Measurements from ENCODE around the gene PEX1.
"Not testable (repeated sequence)": the region's sequence is repeated elsewhere in the genome, so short reads cannot be mapped to it uniquely, and the experiment has no call there.

The PEX1 gene

DNA sequence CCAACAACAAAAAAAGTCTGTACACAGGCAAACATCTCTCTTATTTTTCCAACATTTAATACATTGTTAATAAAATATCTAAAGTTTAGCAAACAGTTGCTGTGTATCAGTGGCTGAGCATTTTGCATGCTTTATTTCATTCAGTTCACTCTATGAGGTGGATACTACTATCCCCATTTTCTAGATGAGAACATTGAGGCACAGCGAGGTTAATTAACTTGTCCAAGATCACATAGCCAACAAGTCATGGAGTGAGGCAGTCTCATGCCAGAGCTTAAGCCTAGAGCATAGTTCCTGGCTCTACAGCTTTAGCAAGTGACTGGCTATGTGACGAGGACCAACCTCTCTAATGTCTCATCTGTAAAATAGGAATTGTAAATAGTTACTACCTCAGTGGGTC lies 76.7 kb downstream of the PEX1 start:
- no peak overlapping the region for H3K4me3 ChIP-seq (ENCODE audit: low read length)
- DNase-seq (ENCODE audit: low read depth), result no peak
- TF ChIP-seq, protein P1, sequence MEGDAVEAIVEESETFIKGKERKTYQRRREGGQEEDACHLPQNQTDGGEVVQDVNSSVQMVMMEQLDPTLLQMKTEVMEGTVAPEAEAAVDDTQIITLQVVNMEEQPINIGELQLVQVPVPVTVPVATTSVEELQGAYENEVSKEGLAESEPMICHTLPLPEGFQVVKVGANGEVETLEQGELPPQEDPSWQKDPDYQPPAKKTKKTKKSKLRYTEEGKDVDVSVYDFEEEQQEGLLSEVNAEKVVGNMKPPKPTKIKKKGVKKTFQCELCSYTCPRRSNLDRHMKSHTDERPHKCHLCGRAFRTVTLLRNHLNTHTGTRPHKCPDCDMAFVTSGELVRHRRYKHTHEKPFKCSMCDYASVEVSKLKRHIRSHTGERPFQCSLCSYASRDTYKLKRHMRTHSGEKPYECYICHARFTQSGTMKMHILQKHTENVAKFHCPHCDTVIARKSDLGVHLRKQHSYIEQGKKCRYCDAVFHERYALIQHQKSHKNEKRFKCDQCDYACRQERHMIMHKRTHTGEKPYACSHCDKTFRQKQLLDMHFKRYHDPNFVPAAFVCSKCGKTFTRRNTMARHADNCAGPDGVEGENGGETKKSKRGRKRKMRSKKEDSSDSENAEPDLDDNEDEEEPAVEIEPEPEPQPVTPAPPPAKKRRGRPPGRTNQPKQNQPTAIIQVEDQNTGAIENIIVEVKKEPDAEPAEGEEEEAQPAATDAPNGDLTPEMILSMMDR (conservative IDR thresholded peaks at IDR 0.05; ENCODE audit: low read depth, low read length), result no peak

GRCh38 chr7:92448205-92448747 lies 80.0 kb downstream of the PEX1 start:
- peak; percentile 16 for DNase-seq (ENCODE audit: low read depth)
- H3K4me3 ChIP-seq (ENCODE audit: low read length), result peak overlapping the region; percentile 85
- TF ChIP-seq, protein P1 (conservative IDR thresholded peaks at IDR 0.05; ENCODE audit: low read depth, low read length), result peak; percentile 57

GRCh38 chr7:92447345-92448204 lies 80.7 kb downstream of the PEX1 start, which contains the start of gene GATAD1:
TSS of gene GATAD1 (plus strand) at chr7:92447482. CDS start at chr7:92447730, 248 bp downstream.
- H3K4me3 ChIP-seq (ENCODE audit: low read length), result peak within 1 kb of the TSS; percentile 85
- TF ChIP-seq, protein P1 (conservative IDR thresholded peaks at IDR 0.05; ENCODE audit: low read depth, low read length), result peak; percentile 89
- peak; percentile 74 for DNase-seq (ENCODE audit: low read depth)

DNA sequence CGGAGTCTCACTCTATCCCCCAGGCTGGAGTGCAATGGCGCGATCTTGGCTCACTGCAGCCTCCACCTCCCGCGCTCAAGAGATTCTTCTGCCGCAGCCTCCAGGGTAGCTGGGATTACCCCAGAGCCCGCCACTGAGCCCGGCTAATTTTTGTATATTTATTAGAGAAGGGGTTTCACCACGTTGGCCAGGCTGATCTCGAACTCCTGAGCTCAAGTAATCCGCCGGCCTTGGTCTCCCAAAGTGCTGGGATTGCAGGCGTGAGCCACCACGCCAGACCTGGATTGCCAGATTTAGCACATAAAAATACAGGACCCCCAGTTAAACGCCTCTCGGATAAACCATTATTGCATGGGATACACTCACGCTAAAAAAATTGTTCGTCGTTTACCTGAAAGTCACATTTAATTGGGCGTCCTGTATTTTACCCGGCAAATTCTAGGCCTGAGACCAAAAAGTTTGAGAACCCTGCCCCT lies 81.4 kb downstream of the PEX1 start:
- H3K4me3 ChIP-seq (ENCODE audit: low read length), result peak overlapping the region; percentile 85

GRCh38 chr7:92442720-92443119 lies 85.6 kb downstream of the PEX1 start:
- DNase-seq (ENCODE audit: low read depth); H3K4me3 ChIP-seq (ENCODE audit: low read length): not testable (repeated sequence)

More for the DNA sequence above, 81.4 kb downstream of the PEX1 start:
- no peak for DNase-seq (ENCODE audit: low read depth)
- TF ChIP-seq, protein P1 (conservative IDR thresholded peaks at IDR 0.05; ENCODE audit: low read depth, low read length), result no peak

DNA sequence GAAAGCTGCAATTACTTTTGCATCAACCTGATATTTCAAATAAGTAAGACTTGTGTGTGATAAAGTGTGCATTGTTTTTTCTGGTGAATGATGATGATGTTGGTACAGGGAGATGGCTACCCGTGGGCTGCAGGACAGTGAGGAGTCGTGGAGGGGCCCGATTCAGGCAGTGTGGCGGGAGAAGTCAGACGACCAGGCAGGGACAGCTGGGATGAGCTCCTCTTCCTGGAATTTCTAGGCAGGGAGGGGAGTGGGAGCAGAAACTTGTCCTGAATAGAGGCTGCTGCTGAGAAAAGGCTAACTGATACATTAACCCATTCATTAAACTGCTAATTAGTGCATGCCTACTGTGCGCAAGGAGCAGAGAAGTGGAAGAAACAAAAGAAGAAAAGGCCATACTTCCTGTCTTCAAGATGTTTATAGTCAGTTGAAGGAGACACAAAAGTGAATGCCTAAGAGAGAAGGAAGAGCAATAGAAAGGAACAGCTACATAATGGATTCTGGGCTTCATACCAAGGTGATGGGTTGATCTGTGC lies 90.3 kb downstream of the PEX1 start:
- TF ChIP-seq, protein P1 (conservative IDR thresholded peaks at IDR 0.05; ENCODE audit: low read depth, low read length), result no peak
- no peak overlapping the region for H3K4me3 ChIP-seq (ENCODE audit: low read length)
- DNase-seq (ENCODE audit: low read depth), result no peak

All from retinal pigment epithelial cell (primary cell).